GM18867 (cell line): ENCODE results near the gene PTOV1.

Experiments
- ATAC-seq: cut with Tn5 transposase; IDR thresholded peaks from one replicate; pipeline ENCODE4 v1.9.1; 2021; ENCODE audit warnings: mild to moderate bottlenecking, moderate library complexity; ENCODE audit not compliant: unreplicated experiment

Gene PTOV1

DNA sequence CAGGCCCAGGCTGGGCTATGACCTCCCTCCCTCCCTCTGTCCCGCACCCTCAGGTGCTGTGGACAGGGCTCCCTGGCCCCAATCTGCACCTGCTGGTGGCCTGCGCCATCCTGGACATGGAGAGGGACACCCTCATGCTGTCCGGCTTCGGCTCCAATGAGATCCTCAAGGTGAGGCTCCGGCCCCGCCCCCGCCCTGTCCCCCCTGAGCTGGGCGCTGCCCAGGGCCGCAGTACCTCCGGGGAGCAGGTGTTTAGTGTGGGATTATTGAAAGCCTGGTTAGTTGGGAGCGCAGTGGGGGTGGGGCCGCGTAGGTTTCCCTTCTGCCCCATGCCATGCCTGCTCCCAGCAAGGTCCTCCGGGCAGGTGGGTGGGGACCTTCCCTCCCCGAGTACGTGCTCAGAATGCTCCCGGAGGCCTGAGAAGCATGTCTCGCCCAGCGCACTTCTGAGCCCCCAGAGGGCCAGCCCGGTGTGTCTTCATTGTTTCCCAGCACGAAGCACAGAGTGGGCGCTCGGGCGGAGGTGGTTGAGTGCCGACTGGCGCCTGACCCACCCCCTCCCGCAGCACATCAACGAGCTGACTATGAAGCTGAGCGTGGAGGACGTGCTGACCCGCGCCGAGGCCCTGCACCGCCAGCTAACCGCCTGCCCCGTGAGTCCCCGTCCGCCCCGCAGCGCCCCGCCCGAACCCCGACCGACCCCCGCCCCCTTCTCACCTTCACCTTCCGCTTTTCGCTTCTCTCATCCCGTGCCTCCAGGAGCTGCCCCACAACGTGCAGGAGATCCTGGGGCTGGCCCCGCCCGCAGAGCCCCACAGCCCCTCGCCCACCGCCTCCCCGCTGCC, 36.9 kb downstream of the PTOV1 start:
- ATAC-seq, result no peak

DNA sequence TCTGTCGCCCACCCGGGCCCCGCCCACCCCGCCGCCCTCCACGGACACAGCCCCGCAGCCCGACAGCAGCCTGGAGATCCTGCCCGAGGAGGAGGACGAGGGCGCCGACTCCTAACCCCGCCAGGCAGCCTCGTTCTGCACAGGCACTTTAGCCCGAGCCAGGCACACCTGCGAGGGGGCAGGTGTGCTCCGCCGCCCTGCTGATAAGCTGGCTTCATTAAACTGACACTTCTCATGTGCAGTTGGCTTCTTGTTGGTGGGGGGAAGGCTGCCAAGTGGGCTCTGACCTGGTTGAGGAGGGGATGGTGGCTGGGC, 37.5 kb downstream of the PTOV1 start:
- ATAC-seq, result no peak

DNA sequence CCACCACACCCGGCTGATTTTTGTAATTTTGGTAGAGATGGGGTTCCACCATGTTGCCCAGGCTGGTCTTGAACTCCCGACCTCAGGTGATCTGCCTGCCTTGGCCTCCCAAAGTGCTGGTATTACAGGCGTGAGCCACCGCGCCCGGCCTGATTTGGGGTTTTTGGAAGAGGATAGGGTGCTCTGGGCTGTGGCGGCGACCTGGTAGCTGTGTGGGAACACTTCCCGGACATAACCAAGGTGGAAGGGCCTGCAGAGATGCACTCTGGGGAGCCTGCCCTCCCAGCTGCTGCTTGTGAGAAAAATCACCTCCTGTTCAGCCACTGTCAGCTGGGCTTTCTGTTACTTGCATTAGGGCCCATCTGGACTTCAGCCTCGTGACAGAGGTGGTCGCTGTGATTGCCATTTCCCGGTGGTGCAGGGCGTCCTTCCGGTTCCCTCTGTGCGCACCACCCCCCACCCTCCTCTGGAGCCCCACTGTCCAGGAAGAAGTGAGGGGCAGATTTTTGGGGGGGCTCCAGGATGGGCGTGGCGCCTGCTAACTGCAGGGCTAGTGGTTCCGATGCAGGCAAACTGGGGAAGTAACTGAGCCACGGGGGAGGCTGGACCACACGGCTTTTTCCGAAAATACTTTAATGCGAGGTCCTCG, 38.2 kb downstream of the PTOV1 start:
- no peak for ATAC-seq

DNA sequence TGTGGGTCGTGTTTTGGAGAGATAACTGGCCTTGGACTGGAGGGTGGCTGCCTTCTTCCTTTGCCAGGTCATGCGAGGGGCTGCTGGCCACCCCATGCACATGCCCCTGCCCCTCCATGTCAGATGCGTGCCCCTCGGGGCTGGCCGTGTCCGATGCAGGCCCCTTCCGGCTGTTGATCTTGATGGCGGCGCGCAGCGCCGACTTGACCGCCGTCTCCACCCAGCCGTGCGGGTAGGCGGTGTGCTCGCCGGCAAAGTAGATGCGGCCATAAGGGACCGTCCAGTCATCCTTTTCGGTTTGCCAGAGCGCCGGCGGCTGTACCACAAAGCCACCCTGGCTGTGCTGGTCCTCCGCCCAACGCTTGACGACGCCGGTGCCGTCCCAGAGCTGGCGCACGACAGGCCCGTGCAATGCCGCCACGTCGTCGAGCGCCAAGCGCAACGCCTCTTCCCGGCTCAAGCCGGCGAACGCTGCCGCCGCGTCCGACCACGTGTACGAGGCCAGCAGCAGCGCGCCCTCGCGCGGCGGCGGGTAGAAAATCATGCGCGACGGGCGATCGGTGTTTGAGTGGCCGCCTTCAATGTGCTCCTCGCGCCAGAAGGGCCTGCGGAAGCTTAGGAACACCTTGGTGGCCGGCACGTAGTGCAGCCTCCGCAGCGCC, 38.9 kb downstream of the PTOV1 start:
- no peak for ATAC-seq

DNA sequence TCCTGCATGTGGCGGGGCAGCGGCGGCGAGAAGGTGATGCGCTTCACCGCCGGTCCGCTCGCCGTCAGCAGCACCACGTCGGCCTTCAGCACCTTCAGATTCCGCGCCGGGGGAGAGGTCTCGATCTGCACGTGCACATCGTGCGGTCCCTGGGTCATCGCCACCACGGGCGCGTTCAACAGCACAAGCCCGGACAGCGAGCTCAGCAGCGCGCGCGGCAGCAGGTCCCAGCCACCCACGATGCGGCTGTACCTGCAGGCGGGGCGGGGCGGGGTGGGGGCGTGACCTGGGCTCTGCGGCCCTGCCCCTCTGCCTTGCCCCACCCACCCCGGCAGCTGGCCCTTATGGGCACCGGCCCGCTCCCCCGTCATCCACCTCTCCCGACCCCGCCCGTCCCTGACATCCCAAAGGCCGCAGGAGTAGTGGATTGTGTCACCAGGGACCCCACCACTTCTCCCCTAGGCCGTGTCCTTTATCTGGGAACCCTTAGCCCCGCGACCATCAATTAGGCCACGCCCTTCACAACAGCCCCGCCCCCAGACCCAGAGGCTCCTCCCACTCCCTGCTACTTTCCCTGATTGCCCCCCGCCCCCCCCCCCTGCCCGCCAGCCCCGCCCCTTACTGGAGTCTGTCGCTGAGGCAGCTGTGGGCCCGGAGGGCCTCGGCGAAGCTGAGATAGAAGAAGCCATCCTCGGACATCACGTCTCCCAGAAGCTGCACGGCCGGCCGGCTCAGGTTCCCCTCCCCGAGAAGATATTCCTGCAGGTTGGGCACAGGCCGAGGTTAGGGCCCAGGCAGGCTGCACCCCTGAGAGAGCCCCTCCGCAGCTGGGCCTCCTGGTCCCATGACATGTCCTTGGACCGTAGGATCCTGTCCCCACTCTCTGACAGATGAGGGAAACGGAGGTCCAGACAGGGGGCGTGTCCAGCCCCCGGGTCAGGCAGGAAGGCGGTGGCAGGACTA, 39.7 kb downstream of the PTOV1 start:
- no peak for ATAC-seq

DNA sequence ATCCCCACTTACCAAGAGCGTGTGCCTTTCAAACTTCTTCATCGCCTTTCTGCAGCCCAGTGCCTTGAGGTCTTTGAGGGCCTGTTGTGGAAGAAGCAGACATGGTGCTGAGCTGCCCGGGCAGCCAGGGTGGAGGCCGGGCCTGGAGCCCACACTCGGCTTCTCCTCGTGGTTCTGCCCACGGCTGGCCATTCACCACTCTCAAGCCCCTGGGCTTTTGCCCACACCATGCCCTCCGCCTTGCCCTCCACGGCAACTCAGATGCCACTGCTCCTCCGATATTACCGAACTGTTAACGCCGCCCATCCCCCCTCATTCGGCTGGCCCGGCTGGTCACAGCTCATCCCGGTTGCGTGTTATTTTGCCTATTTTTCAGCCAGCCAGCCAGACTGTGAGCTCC, 40.4 kb downstream of the PTOV1 start:
- no peak for ATAC-seq

GRCh38 chr19:49892716-49893115, 41.8 kb downstream of the PTOV1 start:
- ATAC-seq, result no peak

GRCh38 chr19:49894011-49894664, 43.2 kb downstream of the PTOV1 start:
- no peak for ATAC-seq

- peak; percentile 29 for ATAC-seq
These were observed 44.1 kb downstream of the PTOV1 start for GRCh38 chr19:49894879-49895565.

DNA sequence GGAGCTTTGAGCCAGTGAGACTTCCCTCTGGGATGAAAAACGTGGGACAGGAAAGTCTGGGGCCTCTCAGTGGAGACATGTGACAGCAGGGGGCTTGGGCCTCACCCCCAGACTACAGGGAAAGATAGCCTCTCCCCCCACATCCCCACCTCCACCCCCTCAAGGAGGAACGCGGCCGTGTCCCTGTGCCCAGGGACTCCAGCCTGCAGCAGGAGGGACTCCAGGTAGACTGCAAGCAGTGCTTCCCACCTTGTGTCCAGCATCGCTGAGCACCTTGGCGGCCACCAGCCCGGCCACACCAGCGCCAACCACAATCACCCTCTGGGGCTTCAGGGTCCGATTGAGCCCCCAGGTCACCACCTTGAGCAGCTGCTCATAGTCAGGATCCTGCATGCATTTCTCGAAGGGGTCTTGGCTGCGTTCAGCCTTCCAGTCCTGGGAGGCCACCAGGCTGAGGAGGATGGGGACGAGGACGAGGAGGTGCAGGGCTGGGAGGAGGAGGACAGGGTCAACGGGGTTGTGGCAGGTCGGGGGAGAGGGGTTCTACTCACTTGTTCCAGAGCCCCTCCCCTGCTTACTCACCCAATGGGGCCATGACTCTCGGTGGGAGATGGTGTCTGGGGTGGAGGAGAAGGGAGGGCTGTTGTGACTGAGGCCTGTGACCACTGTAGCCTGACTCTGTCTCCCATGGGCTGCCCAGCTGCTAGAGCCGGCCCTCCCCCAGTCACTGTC, 44.8 kb downstream of the PTOV1 start:
- ATAC-seq, result no peak

DNA sequence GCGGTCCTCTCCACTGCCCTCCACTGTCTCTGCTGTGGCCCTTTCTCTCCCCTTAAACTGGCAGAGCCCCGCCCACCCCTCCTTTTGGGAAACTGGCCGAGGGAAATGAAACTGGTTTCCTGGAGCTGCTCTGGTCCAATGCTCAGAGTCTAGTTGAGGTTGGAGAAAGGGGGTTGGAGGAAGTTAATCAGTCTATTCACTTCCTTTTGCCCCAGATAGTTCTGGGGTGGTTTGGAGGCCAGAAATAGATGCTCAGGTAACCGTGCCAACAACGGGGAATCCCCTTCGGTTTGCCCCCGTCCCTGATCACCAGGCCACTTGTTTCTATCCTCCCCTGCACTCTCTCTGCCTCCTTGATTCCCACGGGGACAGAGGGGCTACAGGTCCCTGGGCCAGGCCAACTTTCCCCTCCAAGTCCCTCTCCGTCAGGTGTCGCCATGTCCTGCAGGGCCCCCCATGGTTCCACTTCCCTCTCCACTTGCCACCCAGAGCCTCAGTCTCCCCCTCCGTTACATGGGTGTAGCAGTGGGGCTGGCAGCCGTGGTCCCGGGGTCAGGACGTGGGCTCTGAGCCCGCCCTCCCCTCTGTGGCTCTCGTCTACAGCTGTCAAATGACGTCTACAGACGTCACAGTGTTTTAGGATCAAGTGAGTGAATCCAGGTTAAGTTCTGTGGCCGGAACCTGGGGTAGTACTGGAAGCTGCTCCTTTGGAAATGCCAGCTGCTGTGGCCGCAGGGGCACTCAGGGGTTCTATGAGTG, 46.1 kb downstream of the PTOV1 start, which contains the start of gene IL4I1:
TSS of gene IL4I1 (minus strand) at position 25 of the 759 bp plus-strand sequence. CDS start 727 bp downstream, outside the sequence.
- peak; percentile 40 for ATAC-seq

DNA sequence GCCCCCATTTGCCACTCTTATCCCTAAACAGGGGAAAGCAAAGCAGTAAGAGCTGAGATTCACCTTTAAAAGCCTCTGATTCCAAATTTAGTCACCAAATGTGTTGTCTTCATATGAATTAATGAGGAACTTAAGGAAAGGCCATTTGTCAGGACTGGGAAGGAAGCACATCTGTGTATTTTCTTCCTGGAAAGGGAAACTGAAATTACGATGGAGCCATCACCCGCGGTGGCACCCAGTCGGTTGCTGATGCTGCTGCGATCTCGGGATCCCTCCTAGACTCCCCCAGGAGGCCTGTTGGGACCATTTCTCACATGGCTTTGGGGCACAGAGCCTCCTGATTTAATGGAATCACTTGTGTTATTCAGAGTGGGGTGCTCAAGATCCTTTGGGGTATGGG, 53.2 kb downstream of the PTOV1 start:
- no peak for ATAC-seq

DNA sequence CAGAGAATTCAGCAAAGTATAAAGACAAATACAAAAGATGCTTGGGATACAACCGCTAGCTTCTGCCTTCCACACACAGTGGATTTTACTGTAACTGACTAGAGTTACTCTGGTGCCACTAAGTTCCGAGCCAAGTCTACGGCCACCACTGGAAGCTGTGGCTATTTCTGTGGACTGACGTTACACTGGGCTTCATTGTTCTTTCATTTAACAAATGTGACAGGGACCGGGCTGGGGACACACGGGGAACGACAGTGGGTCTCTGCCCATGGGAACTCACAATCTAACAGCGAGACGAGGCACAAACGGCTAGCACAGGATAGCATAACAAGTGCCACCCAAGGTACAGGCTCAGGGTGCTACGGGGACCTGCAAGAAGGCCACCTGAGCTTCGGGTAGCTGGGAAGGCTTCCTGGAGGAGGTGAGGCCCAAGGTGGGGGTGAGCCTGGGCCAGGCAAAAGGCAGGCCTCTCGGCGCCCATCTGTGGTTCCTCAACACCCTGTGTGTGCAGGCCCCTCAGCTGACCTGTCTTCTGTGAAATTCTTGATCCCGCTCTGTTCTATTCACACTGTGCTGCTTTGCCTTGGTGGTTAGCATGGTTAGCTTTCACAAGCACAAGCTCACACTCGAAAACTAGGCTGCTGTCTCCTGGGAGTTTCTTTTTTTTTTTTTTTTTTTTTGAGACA, 56.1 kb downstream of the PTOV1 start:
- ATAC-seq, result peak; percentile 38

- peak; percentile 36 for ATAC-seq
These were observed 56.9 kb downstream of the PTOV1 start for GRCh38 chr19:49907745-49908446.

- ATAC-seq, result no peak
These were observed 57.8 kb downstream of the PTOV1 start for GRCh38 chr19:49908480-49909420.

- no peak for ATAC-seq
These were observed 59.2 kb downstream of the PTOV1 start for GRCh38 chr19:49910179-49910578.
